ENCODE measurements around the gene ITGA8. TPM values are rescaled to one million over a fixed set of nuclear protein-coding genes. Genes with fewer than 3 reads are reported as not detected.

The ITGA8 gene
- polyA plus RNA-seq, 1 donor (not counting 4 experiments of a cell fraction or from before 2014, with no cell fraction given), result not detected

DNA sequence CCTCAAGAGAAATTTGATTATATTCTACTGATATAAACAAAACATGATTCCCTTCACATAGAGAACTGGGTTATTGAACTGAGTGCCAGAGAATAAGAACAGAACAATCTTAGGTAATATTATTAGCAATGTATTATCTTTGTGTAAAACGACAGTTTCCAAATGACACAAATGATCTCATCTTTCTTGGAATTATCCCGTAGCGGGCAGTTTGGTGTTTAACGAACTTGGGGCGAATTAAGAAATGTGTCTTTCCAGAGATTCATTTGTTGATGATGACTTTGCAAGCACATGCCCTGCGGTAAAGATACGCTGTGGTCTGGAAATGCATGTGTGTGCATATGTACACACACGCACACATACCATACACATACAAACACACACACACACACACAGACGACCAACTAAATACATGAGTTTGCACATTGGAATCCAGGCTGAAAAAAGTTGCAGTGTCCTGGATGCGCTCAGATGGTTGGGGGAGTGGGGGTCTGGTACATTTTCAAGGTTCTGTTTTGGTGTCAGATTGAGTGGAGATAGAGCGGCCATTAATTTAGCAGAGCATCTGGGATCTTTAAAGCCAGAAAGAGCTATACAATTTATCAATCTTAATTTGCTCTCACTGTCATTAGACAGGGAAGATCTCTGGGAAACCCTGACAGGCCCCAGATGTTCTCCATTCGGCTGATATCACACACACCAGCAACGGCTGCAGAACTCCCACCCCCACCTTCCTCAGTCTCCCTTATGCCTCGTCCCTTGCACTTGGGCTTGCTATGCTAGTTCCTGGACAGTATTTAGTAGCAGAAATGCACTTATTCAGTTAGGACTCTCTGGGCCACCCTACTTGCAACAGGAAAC, 236.3 kb downstream of the ITGA8 start:
- FAIRE-seq (no peak), DNase-seq (ENCODE audit: low read depth, low spot score) (no peak)
- Histone ChIP-seq H3K4me3 (ENCODE audit: control insufficient read depth in 2 of 3, extremely low read depth in 1 of 3, insufficient read depth in 2 of 3, low read depth in 1 of 3, low read length in 3 of 3) (no peak overlapping the region), H3K4me2 (ENCODE audit: control insufficient read depth, extremely low read depth, insufficient read depth, low read depth, low read length) (no peak overlapping the region), H3K27me3 (ENCODE audit: control insufficient read depth, extremely low read depth, insufficient read depth, low read length) (no peaks in the 10 kb centered on the region), H3K4me1 (ENCODE audit: control insufficient read depth, extremely low read depth, insufficient read depth, low read length) (no peaks in the 10 kb centered on the region), H3K9ac (ENCODE audit: control insufficient read depth, extremely low read depth, insufficient read depth, low read length) (no peak overlapping the region), H3K79me2 (ENCODE audit: control insufficient read depth, insufficient read depth, low read length) (no peaks in the 10 kb centered on the region), H3K36me3 (ENCODE audit: control insufficient read depth in 2 of 2, extremely low read depth in 1 of 2, insufficient read depth in 2 of 2, low read length in 2 of 2) (no peaks in the 10 kb centered on the region), H3K27ac (ENCODE audit: control insufficient read depth, insufficient read depth, low read length) (no peak overlapping the region), H2AFZ (ENCODE audit: control insufficient read depth, low read length) (no peak overlapping the region), H3K9me1 (ENCODE audit: control insufficient read depth, extremely low read depth, insufficient read depth, low read length) (no peaks in the 10 kb centered on the region), H4K20me1 (ENCODE audit: control insufficient read depth, extremely low read depth, insufficient read depth, low read length) (no peaks in the 10 kb centered on the region), H3K9me3 (ENCODE audit: control insufficient read depth, low read depth, low read length) (no peaks in the 10 kb centered on the region)
- dilution Hi-C loops (cut with MboI; ENCODE audit: extremely low pct_ligation_motif_present, low sequenced_read_pairs), result no loop called here
- TF ChIP-seq, protein P1, sequence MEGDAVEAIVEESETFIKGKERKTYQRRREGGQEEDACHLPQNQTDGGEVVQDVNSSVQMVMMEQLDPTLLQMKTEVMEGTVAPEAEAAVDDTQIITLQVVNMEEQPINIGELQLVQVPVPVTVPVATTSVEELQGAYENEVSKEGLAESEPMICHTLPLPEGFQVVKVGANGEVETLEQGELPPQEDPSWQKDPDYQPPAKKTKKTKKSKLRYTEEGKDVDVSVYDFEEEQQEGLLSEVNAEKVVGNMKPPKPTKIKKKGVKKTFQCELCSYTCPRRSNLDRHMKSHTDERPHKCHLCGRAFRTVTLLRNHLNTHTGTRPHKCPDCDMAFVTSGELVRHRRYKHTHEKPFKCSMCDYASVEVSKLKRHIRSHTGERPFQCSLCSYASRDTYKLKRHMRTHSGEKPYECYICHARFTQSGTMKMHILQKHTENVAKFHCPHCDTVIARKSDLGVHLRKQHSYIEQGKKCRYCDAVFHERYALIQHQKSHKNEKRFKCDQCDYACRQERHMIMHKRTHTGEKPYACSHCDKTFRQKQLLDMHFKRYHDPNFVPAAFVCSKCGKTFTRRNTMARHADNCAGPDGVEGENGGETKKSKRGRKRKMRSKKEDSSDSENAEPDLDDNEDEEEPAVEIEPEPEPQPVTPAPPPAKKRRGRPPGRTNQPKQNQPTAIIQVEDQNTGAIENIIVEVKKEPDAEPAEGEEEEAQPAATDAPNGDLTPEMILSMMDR (optimal IDR thresholded peaks at IDR 0.05 in 1 of 3, IDR thresholded peaks at IDR 0.05 in 1 of 3, conservative IDR thresholded peaks at IDR 0.05 in 1 of 3; ENCODE audit: extremely low read depth in 1 of 3, insufficient read depth in 2 of 3, low read length in 3 of 3), result no peak
- no peak for TF ChIP-seq EZH2 (IDR thresholded peaks at IDR 0.05; ENCODE audit: low read length)

DNA sequence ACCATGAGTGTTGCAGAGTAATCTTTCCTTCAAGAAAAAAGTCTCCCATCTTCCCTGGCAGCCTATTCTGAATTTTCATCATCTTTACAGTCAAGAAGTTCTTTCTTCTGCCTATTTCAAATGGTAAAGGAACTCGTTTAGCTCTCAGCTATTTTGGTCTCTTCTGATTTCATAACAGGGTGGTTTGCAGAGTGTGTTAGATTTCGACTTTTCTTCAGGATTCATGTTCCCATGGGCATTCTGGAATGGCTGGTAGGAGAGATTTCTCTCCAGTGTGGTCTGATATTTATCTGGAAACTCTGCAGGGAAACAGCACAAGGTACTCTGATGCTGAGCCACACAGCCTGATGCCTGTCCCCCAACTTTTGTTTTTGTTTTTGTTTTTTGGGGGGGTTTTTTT, 237.6 kb downstream of the ITGA8 start:
- Histone ChIP-seq H3K4me3 (ENCODE audit: control insufficient read depth in 2 of 3, extremely low read depth in 1 of 3, insufficient read depth in 2 of 3, low read depth in 1 of 3, low read length in 3 of 3) (no peak overlapping the region), H3K4me1 (ENCODE audit: control insufficient read depth, extremely low read depth, insufficient read depth, low read length) (no peaks in the 10 kb centered on the region), H2AFZ (ENCODE audit: control insufficient read depth, low read length) (no peak overlapping the region), H3K27me3 (ENCODE audit: control insufficient read depth, extremely low read depth, insufficient read depth, low read length) (no peaks in the 10 kb centered on the region), H3K9me3 (ENCODE audit: control insufficient read depth, low read depth, low read length) (no peaks in the 10 kb centered on the region), H3K27ac (ENCODE audit: control insufficient read depth, insufficient read depth, low read length) (no peak overlapping the region), H3K4me2 (ENCODE audit: control insufficient read depth, extremely low read depth, insufficient read depth, low read depth, low read length) (no peak overlapping the region), H3K36me3 (ENCODE audit: control insufficient read depth in 2 of 2, extremely low read depth in 1 of 2, insufficient read depth in 2 of 2, low read length in 2 of 2) (no peaks in the 10 kb centered on the region), H4K20me1 (ENCODE audit: control insufficient read depth, extremely low read depth, insufficient read depth, low read length) (no peaks in the 10 kb centered on the region), H3K9ac (ENCODE audit: control insufficient read depth, extremely low read depth, insufficient read depth, low read length) (no peak overlapping the region), H3K9me1 (ENCODE audit: control insufficient read depth, extremely low read depth, insufficient read depth, low read length) (no peaks in the 10 kb centered on the region), H3K79me2 (ENCODE audit: control insufficient read depth, insufficient read depth, low read length) (no peaks in the 10 kb centered on the region)
- TF ChIP-seq EZH2 (IDR thresholded peaks at IDR 0.05; ENCODE audit: low read length), result no peak
- TF ChIP-seq, protein P1 (optimal IDR thresholded peaks at IDR 0.05 in 1 of 3, IDR thresholded peaks at IDR 0.05 in 1 of 3, conservative IDR thresholded peaks at IDR 0.05 in 1 of 3; ENCODE audit: extremely low read depth in 1 of 3, insufficient read depth in 2 of 3, low read length in 3 of 3), result no peak
- FAIRE-seq (no peak), DNase-seq (ENCODE audit: low read depth, low spot score) (no peak)
- dilution Hi-C loops (cut with MboI; ENCODE audit: extremely low pct_ligation_motif_present, low sequenced_read_pairs), result no loop called here
